ENCODE measurements around the gene PFN1.

GRCh38 chr17:4908301-4908700 is 40.0 kb downstream of the PFN1 start:
- TF ChIP-seq EZH2phosphoT487 (IDR thresholded peaks at IDR 0.05; ENCODE audit: low read depth, severe bottlenecking, unreplicated experiment) (no peak), CTCF (IDR thresholded peaks at IDR 0.05; ENCODE audit: poor library complexity) (no peak)
